Activated T-cell treated with anti-CD3 and anti-CD28 coated beads for 48 hours (primary cell): ENCODE results near the gene PLEKHA6.
"Not testable (repeated sequence)": the region's sequence is repeated elsewhere in the genome, so short reads cannot be mapped to it uniquely, and the experiment has no call there.

Experiments used
- DNase-seq: peaks from one replicate; pipeline ENCODE4 v3.0.0-alpha.2; 2020; ENCODE audit warnings: low read depth

Gene PLEKHA6

DNA sequence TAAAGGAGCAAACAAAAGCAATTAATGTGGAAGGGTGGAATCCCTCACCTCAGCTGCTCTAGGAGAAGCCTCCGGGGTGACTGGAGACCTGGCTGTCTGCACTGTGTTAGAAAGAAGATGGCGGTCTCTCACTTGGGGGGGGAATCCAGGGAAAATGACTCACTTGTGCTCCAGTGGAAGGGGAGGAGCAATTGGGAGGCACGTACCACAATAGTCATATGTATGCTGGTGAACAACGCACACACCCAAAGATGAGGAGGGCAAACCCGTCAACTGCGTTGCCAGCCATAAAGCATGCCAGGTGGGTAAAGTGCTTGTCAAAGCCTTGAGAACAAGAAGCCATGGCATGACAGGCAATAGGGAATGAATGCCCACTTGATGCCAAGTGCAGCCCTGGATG is 22.1 kb downstream of the PLEKHA6 start:
- DNase-seq = no peak

DNA sequence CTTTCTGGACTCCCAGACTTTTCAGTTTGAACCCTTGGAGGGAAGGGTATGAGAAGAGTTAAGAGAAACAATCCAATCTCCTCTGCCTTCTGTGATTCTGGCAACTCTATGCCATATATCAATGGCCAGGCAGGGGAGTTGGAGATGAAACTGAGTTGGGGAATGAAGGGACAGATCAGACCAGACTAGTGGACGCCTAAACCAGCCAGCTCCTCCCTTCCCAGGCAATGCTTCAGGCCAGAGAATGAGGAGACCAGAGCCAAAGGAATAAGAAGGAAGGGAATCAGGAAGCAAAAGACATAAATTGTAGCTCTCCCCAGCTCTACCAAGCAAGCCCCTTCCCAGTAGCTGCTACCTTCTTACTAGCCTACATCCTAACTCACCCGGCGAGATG is 22.7 kb downstream of the PLEKHA6 start:
- no peak for DNase-seq

DNA sequence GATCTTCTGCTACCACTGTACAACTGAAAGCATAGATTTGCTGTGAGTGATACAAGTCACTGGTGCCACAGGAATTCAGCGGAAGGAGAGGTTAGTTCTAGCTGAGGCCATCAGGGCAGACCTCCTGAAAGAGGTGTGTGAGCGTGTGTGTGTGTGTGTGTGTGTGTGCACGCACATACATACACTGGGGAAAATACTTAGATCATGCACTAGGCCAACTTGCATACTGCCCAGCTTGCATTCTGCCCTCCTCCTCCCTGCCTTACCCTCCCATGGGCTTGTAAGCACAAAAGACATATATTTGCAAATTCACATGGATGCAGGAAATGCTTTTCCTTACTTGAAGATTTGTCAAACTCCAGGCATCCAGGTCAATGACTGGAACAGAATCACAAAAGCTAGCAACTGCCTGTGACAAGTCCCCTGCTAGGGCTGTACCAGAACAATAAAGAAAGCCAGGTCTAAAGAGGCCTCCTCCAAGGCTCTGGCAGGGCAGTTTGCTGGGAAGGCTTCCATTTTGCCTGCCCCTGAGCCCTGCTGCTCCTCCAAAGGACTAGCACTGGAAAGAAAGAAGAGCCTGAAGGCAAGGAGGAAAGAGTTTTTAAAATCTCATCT is 23.2 kb downstream of the PLEKHA6 start:
- no peak for DNase-seq

DNA sequence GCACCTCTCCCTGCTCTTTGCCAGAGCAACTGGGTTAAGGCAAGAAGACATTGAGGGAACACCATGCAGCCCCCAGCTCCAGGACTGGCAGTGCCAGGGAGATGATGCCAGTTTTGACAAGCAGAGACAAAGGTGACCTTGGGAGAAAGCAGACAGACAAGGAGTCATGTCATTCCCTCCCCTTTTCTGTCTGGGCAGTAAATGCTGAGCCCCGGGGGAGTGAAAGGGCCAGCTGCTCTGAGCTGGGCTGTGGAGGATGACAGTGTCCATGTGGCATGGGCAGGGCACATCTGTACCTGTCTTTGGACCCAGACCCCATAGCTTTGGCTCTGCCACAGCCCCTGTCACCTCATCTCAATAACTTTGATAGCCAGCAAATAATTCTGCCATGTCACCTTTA is 24.2 kb downstream of the PLEKHA6 start:
- no peak for DNase-seq

DNA sequence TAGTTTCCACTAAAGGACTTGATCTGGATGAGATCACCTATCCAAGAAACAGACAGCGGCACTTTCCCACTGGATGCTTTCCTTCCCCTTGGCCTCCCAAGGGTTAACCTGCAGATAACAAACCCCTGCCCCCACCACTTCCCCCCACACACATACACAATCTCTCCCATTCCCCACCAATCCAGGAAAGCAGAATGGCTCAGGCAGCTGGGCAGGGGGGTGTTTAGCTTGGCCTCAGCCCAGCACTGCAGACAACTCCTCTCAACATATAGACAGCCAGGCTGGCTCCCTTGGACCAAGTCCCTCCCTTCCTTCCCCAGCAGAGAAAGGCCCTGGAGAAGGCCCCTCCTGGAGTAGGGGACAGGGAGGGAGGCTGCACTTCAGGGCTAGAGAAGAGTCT is 24.6 kb downstream of the PLEKHA6 start:
- no peak for DNase-seq

DNA sequence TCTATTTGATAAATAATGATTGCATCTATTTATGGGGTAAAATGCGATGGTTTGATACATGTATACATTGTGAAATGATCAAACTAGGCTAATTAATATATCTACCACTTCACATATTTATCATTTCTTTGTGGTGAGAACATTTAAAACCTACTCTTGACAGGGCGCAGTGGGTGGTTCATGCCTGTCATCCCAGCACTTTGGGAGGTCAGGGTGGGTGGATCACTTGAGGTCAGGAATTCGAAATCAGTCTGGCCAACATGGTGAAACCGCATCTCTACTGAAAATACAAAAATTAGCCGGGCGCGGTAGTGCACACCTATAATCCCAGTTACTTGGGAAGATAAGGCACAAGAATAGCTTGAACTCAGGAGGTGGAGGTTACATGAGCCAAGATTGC is 25.3 kb downstream of the PLEKHA6 start:
- DNase-seq = no peak

DNA sequence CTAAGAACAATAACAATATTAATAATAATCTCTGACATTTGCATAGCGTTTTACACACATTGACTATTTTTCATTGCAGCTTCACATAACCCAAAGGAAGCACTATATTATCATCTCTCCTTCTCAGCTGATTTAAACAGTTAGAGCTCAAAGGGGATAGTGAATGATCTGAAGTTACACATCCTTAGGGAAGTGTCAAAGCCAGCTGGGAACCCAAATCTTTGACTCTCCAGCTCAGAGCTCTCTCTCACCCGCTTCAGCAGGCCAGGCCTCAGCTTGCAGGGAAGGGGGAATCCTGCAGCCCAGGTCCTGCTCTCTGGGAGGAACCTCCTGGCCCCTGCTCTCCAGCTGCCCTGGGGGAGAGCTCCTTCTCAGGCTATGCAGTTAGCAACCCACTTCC is 26.3 kb downstream of the PLEKHA6 start:
- DNase-seq = no peak

DNA sequence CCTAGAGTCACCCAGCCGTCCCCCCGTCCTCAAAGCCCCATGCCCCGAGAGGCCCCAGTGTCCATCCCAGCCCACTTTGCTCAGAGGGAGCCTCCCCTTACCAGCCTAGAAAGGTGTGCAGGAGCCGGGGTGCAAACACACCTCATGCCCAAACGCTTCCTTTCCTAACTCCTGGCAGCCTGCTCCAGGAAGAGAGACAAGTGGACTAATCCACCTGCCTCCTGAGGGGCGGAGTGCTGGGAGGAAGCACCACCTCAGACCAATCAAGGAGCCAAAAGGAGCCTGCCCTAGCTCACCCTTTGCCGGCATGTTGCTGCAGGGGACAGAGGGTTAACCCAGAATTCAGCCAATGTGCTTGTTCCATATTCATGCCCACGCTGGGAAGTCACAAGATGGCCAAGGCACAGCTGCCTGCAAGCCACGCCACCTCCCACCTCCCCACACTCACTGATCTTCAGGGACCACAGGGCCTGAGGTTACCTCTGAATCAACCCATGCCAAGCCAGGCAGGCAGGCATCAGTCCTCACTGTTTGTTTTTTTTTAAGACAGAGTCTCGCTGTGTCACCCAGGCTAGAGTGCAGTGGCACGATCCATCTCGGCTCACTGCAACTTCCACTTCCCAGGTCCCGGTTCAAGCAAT is 27.8 kb downstream of the PLEKHA6 start:
- no peak for DNase-seq

DNA sequence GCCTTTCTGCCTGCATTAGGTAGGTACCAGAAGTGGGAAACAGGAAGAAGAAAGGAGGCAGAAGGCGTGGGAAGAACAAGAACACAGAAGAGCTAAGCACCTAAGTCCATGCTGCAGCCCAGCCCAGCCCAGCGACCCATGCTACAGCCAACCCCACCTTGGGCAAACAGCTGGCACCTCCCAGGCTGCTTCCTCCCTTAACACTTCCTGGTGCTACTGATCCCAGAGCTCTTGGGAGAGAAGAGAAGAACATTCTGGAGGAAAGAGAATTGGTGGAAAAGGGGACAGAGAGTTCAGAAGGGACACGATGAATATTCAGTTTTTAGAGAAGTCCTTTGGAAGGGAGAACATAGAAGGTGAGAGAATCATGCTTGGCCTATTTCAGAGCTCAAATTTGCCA is 28.5 kb downstream of the PLEKHA6 start:
- DNase-seq = no peak

DNA sequence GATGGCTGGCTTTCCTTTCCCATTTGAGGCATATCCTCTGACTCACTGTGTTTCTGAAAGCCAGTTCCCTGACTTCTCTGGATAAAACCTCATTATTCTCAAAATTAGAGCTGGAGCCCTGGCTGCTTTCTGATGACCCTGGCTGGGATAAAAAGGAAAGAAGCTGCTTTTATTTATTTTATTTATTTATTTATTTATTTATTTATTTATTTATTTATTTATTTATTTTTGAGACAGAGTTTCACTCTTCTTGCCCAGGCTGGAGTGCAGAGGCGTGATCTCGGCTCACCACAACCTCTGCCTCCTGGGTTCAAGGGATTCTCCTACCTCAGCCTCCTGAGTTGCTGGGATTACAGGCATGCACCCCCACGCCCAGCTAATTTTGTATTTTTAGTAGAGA is 31.9 kb downstream of the PLEKHA6 start:
- not testable (repeated sequence) for DNase-seq

DNA sequence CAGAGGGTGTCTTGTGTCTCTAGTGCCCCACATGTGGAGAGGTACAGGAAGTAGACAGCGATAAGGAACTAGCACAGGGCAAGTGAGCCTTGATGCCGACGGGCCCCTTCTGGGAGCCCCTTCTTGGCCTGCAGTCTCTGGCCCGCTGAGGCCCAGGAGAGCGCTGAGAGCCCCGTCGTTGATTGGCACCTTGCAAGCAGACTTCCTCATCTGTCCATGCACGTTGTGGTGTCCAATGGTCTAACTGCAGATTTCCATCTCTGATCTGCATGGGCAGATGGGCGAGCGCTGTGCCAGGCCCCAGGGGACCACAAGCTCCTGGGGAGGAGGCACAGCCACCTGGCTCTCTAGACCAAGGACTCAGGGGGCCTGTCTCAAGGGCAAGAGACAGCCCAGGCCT is 32.4 kb downstream of the PLEKHA6 start:
- no peak for DNase-seq

DNA sequence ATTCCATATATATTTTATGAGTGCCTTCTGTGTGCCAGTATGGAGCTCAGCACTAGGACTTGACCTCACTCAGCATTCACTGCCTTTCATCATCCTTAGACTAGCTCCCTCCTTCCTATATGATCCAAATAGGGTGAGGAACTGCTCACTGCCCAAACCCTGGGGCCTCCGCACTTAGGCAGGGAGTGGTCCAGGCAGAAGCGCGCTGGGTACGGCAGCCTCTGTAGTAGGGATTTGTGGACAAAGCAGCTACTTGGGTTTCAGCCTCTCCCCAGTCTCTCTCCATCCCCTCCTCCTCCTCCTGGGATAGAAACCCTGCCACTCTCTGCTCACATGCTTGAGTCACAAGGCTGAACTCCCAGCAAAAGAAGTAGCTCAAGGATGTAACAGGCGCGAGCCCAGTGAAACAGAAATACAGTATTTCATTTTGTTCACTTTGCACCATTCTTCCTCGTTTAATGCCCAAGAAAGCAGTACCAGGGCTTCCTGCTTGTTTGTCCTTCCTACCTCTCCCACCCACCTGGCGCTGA is 32.9 kb downstream of the PLEKHA6 start:
- no peak for DNase-seq

DNA sequence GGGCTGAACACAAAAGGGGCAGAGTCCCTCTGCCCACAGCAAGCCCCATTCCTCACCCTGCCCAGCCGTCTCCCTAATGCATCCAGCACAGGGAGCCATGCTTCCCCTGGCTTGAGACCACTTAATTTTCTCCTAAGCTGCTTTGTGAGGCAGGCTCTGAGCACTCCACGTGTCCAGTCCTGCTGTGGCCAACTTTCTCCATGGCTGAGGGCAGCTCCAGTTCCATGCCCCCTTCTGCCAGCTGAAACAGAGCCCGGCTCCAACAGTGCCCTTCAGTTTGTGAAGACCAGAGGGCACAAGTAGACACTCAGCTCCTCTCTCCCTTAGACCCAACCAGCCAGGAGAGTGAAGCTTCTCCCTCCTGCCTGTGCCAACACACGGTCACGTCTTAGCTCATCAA is 33.8 kb downstream of the PLEKHA6 start:
- no peak for DNase-seq

DNA sequence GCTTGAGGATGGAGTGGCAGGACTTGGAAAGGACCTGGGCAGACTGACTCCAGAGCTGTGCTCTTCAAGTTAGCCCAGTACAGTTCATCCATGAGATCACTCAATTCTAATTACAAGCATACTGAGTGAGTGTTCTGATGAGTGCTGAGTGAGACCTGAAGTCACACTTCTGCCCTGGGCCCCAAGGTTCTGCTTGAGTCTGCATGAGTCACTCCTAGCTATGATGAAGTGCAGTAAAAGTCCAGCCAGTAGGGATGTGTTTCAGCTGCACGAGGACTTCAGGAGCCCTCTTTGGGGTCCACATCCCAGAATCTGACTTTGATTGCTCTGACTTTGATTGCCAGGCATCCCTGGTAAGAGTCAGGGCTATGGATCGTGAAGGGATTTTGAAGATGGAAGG is 35.8 kb downstream of the PLEKHA6 start:
- DNase-seq = peak; percentile 47

DNA sequence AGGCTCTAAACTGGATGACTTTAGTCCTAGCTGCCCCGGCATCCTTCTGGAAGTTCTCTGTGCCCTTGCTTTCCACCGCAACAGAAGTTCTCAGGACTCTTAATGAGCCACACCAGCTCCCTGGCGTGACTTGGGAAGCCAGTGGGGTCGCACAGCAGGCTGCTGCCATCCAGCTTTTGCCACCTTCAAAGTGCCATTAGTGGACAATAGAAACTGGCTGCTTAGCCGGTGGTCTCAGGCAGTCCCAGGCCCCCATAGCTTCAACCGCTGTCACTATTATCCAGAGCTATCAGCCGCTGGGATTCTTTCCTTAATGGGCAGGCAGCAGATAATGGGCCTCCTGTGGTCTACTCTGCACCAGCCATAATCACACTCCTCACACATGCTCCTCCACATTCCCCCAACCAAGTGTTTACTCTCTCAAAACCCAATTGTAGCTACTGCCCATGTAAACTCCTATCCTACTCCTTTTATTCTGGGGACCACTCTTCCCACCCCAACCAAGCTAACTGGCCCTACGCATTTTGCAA is 37.3 kb downstream of the PLEKHA6 start:
- no peak for DNase-seq

DNA sequence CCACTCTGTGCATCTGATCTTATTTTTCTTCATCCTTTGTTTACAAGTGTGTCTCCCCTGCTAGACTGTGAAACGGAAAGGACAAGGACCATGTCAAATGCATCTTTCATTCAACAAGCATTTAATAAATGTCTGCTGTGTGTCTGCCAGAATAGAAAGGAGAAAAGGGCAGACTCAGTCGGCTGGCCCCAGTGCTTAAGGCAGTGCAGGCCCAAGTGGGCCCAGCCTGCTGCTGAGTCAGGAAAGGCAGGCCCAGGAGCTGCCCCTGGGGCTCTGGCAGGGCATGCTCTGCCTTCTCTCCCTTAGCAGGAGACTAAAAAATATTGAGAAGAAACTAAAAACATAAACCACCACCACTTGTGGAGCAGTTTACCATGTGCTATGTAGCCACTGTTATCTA is 38.1 kb downstream of the PLEKHA6 start:
- no peak for DNase-seq

DNA sequence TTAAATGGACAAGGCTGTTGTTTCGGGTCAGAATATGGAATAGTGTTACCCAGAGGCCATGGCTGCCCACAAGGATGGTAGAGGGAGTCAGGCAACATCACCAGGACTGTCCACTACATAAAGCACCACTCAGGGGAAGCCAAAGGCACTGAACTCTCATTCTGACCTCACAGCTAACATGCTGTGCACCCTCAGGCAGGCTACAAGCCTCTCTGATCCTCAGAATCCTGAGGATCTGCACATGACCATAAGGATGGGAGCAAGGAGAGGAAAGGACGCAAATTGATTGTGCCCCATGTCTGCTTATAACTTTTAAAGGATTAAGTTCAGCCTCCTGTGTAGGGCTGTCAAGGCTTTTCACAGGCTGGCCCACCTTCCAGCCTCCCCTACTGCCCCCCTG is 38.7 kb downstream of the PLEKHA6 start:
- DNase-seq = no peak

DNA sequence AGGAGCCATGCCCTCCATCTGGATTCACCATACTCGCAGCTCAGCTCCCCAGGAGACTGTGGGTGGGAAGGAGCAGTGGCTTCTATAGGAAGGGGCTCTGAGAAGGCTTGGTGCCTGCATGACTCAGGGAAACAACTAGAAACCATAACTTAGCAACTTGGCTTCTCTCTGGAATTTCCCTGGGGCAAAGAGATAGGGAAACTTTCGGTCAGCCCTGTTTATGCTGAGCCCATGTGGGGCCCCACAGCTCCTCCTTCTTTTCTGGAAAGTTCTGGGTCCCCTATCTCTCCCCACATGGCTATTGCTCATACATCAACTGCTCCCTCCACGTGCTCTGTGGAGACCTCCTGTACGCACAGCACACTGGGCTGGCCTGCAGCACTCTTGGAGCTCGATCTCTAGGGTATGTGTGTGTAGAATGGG is 39.3 kb downstream of the PLEKHA6 start:
- no peak for DNase-seq

DNA sequence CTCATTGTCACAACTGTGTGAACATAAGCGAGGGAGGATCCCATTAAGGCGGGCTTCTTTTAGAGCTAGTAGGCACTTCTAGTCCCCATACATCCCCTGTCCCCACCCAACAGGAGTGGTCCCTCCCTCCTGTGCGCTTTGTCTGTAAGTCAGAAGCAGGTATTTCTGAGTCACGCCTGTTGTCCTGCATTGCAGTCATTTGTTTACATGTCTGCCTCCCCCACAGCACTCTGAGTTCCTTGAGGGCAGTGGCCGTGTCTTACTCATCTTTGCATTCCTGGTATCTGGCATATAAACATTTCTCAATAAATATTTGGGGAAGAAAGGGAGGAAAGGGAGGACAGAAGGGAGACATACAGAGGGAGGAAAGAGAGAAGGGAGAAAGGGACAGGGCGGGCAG is 40.3 kb downstream of the PLEKHA6 start:
- DNase-seq = no peak

DNA sequence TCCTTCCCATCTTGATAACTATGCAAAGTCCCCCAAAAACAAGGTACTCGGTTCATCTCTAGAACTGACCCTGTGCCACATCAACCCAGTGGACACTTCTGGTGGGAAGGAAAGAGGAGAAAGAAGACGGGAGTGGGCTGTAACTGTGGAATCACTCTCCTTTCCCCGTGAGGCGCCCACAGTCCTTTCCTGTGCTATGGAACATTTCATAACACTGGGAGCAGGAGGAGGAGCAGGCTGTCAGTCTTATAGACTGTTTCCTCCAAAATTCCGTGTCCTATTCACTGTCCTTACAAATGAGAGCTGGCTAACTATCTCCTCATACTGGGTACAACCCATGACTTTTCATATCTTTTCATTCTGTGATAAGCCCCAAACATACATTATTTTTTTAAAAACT is 40.7 kb downstream of the PLEKHA6 start:
- no peak for DNase-seq

DNA sequence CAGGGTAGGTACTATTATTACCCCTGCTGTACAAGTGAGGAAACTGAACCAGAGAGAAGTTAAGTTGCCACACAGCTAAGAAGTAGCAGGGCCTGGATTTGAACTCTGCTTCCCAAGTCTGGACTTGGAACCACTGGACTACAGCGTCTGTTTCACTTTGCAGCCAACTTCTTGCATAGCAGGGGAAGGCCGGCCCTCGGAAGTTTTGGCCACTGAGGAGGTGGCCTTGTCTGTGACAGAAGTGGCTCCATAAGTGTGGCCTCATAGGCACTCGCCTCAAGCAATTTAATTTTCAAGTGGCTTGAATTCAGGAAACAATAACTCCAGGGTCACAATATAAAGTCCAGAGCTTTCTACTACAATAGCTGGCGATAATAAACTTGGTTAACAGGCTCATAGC is 41.4 kb downstream of the PLEKHA6 start:
- DNase-seq = no peak

DNA sequence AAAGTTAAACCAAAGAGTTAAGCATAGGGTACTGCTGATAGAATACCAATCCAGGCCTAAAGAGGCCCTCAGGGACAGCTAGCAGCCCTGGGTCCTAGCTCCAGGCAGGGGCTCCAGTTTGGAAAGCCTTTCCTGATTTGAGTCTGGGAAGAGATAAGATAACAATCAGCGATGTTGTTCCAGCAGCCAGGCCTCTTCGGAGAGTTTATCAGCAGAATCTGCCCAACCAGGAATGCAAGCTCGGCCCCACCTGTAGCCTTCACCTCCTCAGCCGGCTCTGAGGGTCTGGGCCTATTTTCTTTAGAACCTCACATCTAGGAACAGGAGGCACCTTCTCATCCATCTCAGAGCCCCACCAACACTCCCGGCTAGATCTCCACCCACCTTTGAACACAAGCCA is 42.6 kb downstream of the PLEKHA6 start:
- no peak for DNase-seq

DNA sequence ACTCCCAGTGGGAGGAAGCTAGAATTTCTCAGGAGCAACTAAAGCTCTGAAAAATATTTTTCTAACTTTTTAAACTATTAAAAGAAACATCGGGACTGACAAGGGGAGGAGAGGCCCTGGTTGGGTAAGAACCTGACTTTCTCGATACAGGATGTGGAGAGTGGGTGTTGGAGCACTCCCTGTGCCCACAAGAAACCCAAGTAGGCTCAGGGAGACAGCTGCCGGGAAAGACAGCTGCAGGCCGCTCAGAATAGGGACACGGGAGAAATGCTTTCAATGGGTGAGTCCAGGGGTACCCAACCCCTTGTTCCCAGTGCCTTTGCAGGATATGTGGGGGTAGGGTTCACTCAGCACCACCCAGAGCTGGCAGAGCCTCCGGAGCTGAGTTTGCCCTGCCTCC is 43.6 kb downstream of the PLEKHA6 start:
- no peak for DNase-seq
